AG10803 (cell line): ENCODE data around the gene SNX33.
"Not testable (repeated sequence)": the region's sequence is repeated elsewhere in the genome, so short reads cannot be mapped to it uniquely, and the experiment has no call there.

Source experiments
- DNase-seq: peaks from one replicate; pipeline ENCODE4 v3.0.0; 2010; ENCODE audit warnings: low read depth
- H3K4me3 ChIP-seq: 2 replicates; pipeline ENCODE4 v1.5.1; 2011; ENCODE audit warnings: mild to moderate bottlenecking, low read length, control low read depth
- CTCF ChIP-seq: conservative IDR thresholded peaks from 2 replicates; pipeline ENCODE4 v1.5.1; 2011; ENCODE audit warnings: mild to moderate bottlenecking, low read length, control low read depth, inconsistent platforms

SNX33 gene

GRCh38 chr15:75680007-75680789 lies 32.5 kb downstream of the SNX33 start:
- no peak for DNase-seq

DNA sequence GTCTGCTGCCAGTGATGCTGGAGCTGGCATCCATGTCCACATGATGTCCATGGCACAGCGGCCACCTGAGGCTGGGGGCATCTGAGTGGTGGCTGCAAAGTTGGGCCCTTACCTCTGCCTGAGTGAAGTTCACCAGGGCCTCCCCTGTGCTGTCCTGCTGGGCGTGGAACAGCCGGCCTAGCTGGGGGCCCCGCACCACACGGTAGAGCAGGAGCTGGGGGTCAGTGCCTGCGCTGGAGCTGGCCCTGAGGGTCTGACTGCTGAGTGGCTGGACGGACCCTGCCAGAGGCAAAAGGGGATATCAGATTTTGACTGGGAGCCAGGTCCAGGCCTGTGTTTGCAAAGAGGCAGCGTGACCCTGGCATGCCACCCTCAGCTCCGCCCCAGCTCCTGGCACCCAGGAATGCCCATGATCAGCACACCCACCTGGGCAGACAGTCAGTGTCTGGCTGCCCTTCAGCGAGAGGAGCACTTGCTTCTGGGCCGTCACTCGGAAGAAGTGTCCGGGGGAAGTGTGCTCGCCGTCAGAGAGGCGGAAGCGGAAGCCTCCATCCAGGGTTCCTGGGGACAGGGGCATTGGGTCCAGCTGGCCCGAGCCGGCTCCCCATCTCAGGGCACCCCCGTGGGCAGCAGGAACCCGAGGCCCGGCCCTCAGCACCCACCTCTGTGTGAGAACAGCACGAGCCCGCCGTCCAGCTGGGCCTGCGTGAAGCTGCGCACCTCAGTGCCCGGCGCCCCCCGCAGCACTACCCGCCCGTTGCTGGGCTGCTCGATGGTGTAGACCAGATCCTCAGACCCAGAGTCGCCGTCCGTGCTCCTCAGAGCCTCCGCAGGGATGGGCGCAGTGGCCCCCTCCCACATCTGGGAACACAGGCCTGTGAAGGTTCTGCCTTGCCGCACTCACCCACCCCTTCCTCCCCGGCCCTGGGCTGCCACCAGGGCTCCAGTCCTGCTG lies 34.7 kb downstream of the SNX33 start:
- no peak for DNase-seq
- H3K4me3 ChIP-seq: no peak overlapping the region
- no peak for TF ChIP-seq CTCF

More at GRCh38 chr15:75680007-75680789, 32.5 kb downstream of the SNX33 start:
- no peak for TF ChIP-seq CTCF
- no peak overlapping the region for H3K4me3 ChIP-seq

DNA sequence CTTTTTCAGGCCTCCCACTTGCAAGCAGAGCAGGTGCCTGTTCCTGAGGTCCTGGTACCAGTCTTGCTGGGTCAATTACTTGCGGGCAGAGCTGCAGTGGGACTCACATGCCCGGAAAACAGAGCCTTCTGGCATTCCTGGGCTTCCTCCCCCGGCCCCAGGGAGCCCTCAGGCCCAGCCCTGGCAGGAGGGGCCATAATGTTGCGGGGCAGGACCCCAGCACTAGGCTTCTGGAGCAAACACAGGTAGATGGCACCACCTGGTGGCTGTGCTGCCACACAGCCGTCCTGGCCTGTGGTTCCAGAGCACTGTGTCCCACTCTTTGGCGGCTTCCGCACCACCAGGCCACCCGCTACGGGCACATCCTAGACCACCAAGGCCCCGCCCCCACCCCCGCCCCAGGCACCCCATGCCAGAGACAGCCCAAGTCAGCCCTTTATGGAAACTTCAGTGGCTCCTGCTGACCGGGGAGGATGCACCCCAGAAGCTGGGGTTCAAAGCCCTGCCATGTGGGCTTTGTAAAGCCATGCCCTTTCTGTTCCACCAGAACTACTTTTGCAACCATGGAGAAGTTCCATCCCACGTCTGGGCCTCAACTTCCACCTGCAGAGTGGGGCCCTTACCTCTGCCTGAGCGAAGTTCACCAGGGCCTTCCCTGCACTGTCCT lies 36.1 kb downstream of the SNX33 start:
- TF ChIP-seq CTCF: peak; percentile 76
- DNase-seq: peak; percentile 41

DNA sequence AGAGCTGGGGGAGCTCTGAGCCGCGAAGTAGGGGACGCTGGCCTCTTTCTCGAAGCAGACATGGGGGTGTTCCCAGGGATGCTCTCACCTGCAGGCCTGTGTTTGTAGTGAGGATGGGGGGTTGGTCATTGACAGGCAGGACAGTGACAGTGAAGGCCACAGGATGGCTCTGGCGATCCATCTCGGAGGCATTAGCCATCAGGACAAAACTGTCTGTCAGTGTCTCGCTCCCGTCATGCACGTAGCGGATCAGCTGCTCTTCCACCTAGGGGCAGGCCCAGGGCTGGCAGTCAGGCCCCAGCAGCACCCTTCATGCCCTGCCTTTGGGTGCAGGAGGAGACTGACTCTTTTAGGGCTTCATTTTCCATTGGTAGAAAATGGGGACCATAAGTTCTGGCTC lies 36.9 kb downstream of the SNX33 start:
- TF ChIP-seq CTCF: no peak
- no peak for DNase-seq
- no peak overlapping the region for H3K4me3 ChIP-seq

More for the DNA sequence above, 36.1 kb downstream of the SNX33 start:
- H3K4me3 ChIP-seq: not testable (repeated sequence)

- H3K4me3 ChIP-seq: no peak overlapping the region
- no peak for TF ChIP-seq CTCF
- no peak for DNase-seq
These were observed 37.5 kb downstream of the SNX33 start for GRCh38 chr15:75685195-75685594.

DNA sequence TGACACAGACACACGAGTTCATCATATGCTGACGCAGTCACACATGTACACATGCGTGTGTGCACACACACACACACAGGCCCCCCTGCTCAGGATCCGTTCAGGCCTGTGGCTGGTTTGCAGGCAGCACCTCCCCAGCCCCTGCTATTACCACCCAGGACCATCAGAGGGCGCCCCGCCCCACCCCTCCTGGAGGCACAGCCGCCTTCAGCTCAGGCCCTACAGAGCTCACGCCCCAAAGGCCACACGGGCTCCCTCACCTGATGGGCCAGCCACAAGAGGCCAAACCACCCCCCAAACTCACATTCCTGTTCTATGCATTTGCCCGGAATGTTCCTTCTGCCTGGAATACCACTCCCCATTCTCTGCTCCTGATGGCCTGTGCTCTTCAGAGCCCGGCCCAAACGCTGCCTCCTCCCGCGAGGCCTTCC lies 38.5 kb downstream of the SNX33 start:
- peak; percentile 59 for TF ChIP-seq CTCF
- peak; percentile 44 for DNase-seq

More for the DNA sequence above, 38.5 kb downstream of the SNX33 start:
- H3K4me3 ChIP-seq: not testable (repeated sequence)
